ENCODE data around the gene ADGB. TPM values are rescaled to one million over a fixed set of nuclear protein-coding genes. Genes with fewer than 3 reads are reported as not detected.

Gene ADGB
- total RNA-seq, 1 donor = not detected

GRCh38 chr6:146855889-146856288 lies 257.1 kb downstream of the ADGB start:
- TF ChIP-seq, protein P1, sequence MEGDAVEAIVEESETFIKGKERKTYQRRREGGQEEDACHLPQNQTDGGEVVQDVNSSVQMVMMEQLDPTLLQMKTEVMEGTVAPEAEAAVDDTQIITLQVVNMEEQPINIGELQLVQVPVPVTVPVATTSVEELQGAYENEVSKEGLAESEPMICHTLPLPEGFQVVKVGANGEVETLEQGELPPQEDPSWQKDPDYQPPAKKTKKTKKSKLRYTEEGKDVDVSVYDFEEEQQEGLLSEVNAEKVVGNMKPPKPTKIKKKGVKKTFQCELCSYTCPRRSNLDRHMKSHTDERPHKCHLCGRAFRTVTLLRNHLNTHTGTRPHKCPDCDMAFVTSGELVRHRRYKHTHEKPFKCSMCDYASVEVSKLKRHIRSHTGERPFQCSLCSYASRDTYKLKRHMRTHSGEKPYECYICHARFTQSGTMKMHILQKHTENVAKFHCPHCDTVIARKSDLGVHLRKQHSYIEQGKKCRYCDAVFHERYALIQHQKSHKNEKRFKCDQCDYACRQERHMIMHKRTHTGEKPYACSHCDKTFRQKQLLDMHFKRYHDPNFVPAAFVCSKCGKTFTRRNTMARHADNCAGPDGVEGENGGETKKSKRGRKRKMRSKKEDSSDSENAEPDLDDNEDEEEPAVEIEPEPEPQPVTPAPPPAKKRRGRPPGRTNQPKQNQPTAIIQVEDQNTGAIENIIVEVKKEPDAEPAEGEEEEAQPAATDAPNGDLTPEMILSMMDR (IDR thresholded peaks at IDR 0.05; ENCODE audit: insufficient read depth, low read length) = no peak
- no peak overlapping the region for H3K4me3 ChIP-seq (ENCODE audit: low read depth, low read length)

GRCh38 chr6:146856296-146856695 lies 257.5 kb downstream of the ADGB start:
- no peak overlapping the region for H3K4me3 ChIP-seq (ENCODE audit: low read depth, low read length)
- no peak for DNase-seq (ENCODE audit: low read depth)
- TF ChIP-seq, protein P1 (IDR thresholded peaks at IDR 0.05; ENCODE audit: insufficient read depth, low read length) = no peak

More at GRCh38 chr6:146855889-146856288, 257.1 kb downstream of the ADGB start:
- DNase-seq (ENCODE audit: low read depth) = no peak

- TF ChIP-seq, protein P1 (IDR thresholded peaks at IDR 0.05; ENCODE audit: insufficient read depth, low read length) = peak; percentile 96
- DNase-seq (ENCODE audit: low read depth) = peak; percentile 93
- H3K4me3 ChIP-seq (ENCODE audit: low read depth, low read length) = peak overlapping the region; percentile 53
Observed at GRCh38 chr6:146857180-146857979, 258.6 kb downstream of the ADGB start.

DNA sequence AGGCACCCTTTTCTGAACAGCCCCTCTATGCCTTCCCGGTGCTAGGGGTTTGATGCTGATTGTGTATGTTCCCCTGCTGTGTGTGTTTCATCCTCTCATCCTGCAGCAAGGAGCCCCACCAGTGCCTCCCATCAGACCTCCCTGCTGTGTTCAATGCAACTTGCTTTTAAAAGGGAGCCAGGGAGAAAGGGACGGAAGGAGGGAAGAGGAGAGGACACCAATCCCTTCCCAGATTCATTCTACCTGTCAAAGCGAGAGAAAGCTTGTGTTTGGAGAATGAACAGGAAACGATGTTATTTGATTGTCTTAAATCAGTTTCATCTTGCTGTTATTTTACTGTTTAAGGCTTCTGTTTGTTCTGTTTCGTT lies 259.2 kb downstream of the ADGB start:
- DNase-seq (ENCODE audit: low read depth) = no peak
- TF ChIP-seq, protein P1 (IDR thresholded peaks at IDR 0.05; ENCODE audit: insufficient read depth, low read length) = no peak
- H3K4me3 ChIP-seq (ENCODE audit: low read depth, low read length) = peak overlapping the region; percentile 53

GRCh38 chr6:146859206-146859605 lies 260.4 kb downstream of the ADGB start:
- DNase-seq (ENCODE audit: low read depth) = no peak
- TF ChIP-seq, protein P1 (IDR thresholded peaks at IDR 0.05; ENCODE audit: insufficient read depth, low read length) = no peak

GRCh38 chr6:146859795-146860495 lies 261.2 kb downstream of the ADGB start:
- DNase-seq (ENCODE audit: low read depth) = peak; percentile 32
- no peak overlapping the region for H3K4me3 ChIP-seq (ENCODE audit: low read depth, low read length)
- TF ChIP-seq, protein P1 (IDR thresholded peaks at IDR 0.05; ENCODE audit: insufficient read depth, low read length) = no peak

More at GRCh38 chr6:146859206-146859605, 260.4 kb downstream of the ADGB start:
- no peak overlapping the region for H3K4me3 ChIP-seq (ENCODE audit: low read depth, low read length)
